ENCODE data around the gene ZNF226.
"Not testable (repeated sequence)": the region's sequence is repeated elsewhere in the genome, so short reads cannot be mapped to it uniquely, and the experiment has no call there.

The ZNF226 gene

GRCh38 chr19:44202470-44202869 is 37.6 kb downstream of the ZNF226 start:
- TF ChIP-seq, protein P1, sequence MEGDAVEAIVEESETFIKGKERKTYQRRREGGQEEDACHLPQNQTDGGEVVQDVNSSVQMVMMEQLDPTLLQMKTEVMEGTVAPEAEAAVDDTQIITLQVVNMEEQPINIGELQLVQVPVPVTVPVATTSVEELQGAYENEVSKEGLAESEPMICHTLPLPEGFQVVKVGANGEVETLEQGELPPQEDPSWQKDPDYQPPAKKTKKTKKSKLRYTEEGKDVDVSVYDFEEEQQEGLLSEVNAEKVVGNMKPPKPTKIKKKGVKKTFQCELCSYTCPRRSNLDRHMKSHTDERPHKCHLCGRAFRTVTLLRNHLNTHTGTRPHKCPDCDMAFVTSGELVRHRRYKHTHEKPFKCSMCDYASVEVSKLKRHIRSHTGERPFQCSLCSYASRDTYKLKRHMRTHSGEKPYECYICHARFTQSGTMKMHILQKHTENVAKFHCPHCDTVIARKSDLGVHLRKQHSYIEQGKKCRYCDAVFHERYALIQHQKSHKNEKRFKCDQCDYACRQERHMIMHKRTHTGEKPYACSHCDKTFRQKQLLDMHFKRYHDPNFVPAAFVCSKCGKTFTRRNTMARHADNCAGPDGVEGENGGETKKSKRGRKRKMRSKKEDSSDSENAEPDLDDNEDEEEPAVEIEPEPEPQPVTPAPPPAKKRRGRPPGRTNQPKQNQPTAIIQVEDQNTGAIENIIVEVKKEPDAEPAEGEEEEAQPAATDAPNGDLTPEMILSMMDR (IDR thresholded peaks at IDR 0.05; ENCODE audit: low read depth, low read length, missing control alignments): no peak
- peak; percentile 4 for DNase-seq
- no peaks in the 10 kb centered on the region for H3K27me3 ChIP-seq (replicated peaks)
- no peaks in the 10 kb centered on the region for H3K36me3 ChIP-seq (replicated peaks)
- H3K4me3 ChIP-seq (ENCODE audit: low read depth, low read length): no peak overlapping the region
- H3K27ac ChIP-seq: no peak overlapping the region
- in situ Hi-C loops (cut with HindIII; ENCODE audit: low pct_ligation_motif_present, low sequenced_read_pairs): no loop called here

- H3K27ac ChIP-seq: no peak overlapping the region
- in situ Hi-C loops (cut with HindIII; ENCODE audit: low pct_ligation_motif_present, low sequenced_read_pairs): no loop called here
Measured at GRCh38 chr19:44202974-44203373, 38.1 kb downstream of the ZNF226 start.

GRCh38 chr19:44203877-44204276 is 39.0 kb downstream of the ZNF226 start:
- H3K4me3 ChIP-seq (ENCODE audit: low read depth, low read length); in situ Hi-C loops (cut with HindIII; ENCODE audit: low pct_ligation_motif_present, low sequenced_read_pairs); H3K27ac ChIP-seq; H3K36me3 ChIP-seq (replicated peaks); H3K27me3 ChIP-seq (replicated peaks); DNase-seq: not testable (repeated sequence)

More at GRCh38 chr19:44202974-44203373, 38.1 kb downstream of the ZNF226 start:
- Histone ChIP-seq H3K36me3 (replicated peaks) (no peaks in the 10 kb centered on the region), H3K27me3 (replicated peaks) (no peaks in the 10 kb centered on the region), H3K4me3 (ENCODE audit: low read depth, low read length) (no peak overlapping the region)
- no peak for DNase-seq
- TF ChIP-seq, protein P1 (IDR thresholded peaks at IDR 0.05; ENCODE audit: low read depth, low read length, missing control alignments): no peak

GRCh38 chr19:44204772-44205171 is 39.9 kb downstream of the ZNF226 start:
- in situ Hi-C loops (cut with HindIII; ENCODE audit: low pct_ligation_motif_present, low sequenced_read_pairs): no loop called here
- Histone ChIP-seq H3K27me3 (replicated peaks) (no peaks in the 10 kb centered on the region), H3K27ac (no peak overlapping the region), H3K4me3 (ENCODE audit: low read depth, low read length) (no peak overlapping the region), H3K36me3 (replicated peaks) (no peaks in the 10 kb centered on the region)
- TF ChIP-seq, protein P1 (IDR thresholded peaks at IDR 0.05; ENCODE audit: low read depth, low read length, missing control alignments): no peak
- DNase-seq: no peak

DNA sequence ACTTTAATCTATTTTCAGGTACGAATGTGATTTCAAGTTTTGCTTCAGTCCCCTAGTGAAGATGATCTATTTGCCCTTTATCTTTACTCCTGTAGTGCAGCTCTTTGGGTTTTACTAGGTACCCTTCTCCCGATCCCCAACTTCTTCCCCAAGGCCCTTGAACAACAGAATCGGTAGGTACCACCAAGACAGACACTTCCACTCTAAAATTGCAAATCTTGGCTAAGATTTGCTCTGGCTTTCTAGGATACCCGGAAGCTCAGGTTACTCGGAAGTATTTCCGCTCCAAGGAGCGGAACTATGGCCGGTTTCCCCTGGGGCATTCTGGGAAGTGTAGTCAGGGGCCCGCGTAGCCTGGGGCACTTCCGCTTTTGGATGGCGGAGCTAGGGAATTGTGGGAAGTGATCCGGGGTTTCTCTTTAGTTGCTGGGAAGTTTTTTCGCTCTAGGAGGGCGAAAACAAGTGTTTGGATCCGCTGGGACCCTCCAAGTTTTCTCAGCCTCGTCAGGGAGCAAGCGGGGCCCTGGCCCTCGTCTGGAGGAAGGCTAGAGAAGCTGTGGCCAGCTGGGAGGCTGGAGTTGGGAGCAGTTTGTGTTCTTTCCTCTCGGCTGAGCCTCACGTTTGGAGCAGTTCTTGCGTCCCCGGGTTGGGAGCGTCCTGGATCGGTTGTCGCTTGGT is 42.4 kb downstream of the ZNF226 start:
- peak; percentile 85 for DNase-seq
- peak overlapping the region; percentile 74 for H3K27ac ChIP-seq
- no peaks in the 10 kb centered on the region for H3K36me3 ChIP-seq (replicated peaks)
- in situ Hi-C loops (cut with HindIII; ENCODE audit: low pct_ligation_motif_present, low sequenced_read_pairs): no loop called here
- TF ChIP-seq, protein P1 (IDR thresholded peaks at IDR 0.05; ENCODE audit: low read depth, low read length, missing control alignments): no peak
- H3K27me3 ChIP-seq (replicated peaks): no peaks in the 10 kb centered on the region
- peak overlapping the region; percentile 91 for H3K4me3 ChIP-seq (ENCODE audit: low read depth, low read length)

GRCh38 chr19:44212250-44212865 is 47.5 kb downstream of the ZNF226 start, which contains the start of gene ZNF227:
Gene ZNF227, plus strand, starts transcription at chr19:44212532. Its CDS starts 5,261 bp downstream, at chr19:44217793.
- Histone ChIP-seq H3K27me3 (replicated peaks) (no peaks in the 10 kb centered on the region), H3K4me3 (ENCODE audit: low read depth, low read length) (peak within 1 kb of the TSS; percentile 91), H3K27ac (peak within 1 kb of the TSS; percentile 70), H3K36me3 (replicated peaks) (peaks cover 5% of the 10 kb centered on the region)
- peak; percentile 91 for DNase-seq
- in situ Hi-C loops (cut with HindIII; ENCODE audit: low pct_ligation_motif_present, low sequenced_read_pairs): no loop called here
- TF ChIP-seq, protein P1 (IDR thresholded peaks at IDR 0.05; ENCODE audit: low read depth, low read length, missing control alignments): no peak
